ENCODE results near the gene CYP2U1.

The CYP2U1 gene

DNA sequence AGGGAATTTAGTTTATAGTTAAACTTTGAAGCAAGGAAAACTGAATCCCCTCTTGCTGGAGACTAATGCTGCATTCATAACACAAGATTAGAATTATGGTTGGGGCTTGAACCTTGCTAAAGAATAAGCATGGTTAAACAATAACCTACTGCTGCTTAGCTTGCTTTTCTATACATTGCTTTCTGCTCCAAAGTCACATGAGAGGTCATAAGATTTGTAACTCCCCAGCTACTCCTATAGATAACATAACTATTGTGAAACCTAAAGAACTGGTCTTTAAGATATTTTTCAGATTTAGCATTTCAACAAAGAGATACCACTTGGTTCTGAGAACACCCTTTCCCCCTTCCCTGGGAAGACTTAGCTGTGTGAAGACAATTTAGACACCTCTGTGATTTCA, 41.3 kb downstream of the CYP2U1 start:
- H3K4me3 ChIP-seq (ENCODE audit: low read length) = no peak overlapping the region
- TF ChIP-seq CTCF (conservative IDR thresholded peaks at IDR 0.05; ENCODE audit: low read depth, low read length) = no peak
- no peak for DNase-seq (ENCODE audit: low read depth)

DNA sequence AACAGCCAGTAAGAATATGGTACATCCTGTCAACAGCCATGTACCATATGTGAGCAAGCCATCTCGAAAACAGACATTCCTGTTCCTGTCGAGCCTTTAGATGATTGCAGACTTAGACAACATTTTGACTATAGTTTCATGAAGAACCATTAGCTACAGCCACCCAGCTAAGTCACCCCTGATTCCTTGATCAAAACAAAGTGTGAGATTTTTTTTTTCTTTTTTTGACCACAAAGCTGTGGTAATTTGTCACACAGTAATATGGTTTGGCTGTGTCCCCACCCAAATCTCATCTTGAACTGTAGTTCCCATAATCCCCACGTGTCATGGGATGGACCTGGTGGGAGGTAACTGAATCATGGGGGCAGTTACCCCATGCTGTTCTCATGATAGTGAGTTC, 43.2 kb downstream of the CYP2U1 start:
- no peak for TF ChIP-seq CTCF (conservative IDR thresholded peaks at IDR 0.05; ENCODE audit: low read depth, low read length)
- no peak for DNase-seq (ENCODE audit: low read depth)
- H3K4me3 ChIP-seq (ENCODE audit: low read length) = no peak overlapping the region

- TF ChIP-seq CTCF (conservative IDR thresholded peaks at IDR 0.05; ENCODE audit: low read depth, low read length) = no peak
- DNase-seq (ENCODE audit: low read depth) = no peak
- no peak overlapping the region for H3K4me3 ChIP-seq (ENCODE audit: low read length)
These were observed 46.1 kb downstream of the CYP2U1 start for GRCh38 chr4:107977482-107977881.

GRCh38 chr4:107977966-107978705, 46.8 kb downstream of the CYP2U1 start:
- no peak for TF ChIP-seq CTCF (conservative IDR thresholded peaks at IDR 0.05; ENCODE audit: low read depth, low read length)
- DNase-seq (ENCODE audit: low read depth) = no peak
- H3K4me3 ChIP-seq (ENCODE audit: low read length) = no peak overlapping the region

DNA sequence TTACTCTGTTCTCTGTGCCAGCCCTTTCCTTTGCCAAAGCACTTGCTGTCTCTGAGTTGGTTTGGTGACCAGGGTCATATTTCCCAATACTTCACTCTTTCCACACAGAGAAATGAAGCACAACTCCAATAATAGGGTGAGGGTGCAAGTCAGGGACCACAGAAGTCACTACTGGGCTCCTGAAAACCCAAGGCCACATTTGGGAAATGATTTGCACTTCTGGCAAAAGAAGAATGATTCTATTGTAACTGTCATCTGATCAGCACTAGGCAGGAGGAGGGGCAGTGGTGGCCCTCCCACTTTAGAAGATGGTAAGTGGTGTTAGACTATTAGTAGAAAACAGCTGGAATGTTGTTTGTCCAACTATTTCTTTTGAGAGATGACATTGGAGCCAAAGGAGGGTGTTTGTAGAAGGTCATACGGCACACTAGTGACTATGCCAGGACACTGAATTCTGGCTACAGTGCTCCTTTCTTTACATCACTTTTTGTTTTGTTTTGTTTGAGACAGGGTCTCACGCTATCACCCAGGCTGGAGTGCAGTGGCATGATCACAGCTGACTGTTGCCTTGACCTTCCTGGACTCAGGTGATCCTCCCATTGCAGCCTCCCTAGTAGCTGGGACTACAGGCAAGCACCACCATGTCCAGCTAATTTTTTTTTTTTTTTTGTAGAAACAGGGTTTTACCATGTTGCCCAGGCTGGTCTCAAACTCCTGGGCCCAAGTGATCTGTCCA, 47.5 kb downstream of the CYP2U1 start:
- no peak overlapping the region for H3K4me3 ChIP-seq (ENCODE audit: low read length)
- no peak for DNase-seq (ENCODE audit: low read depth)
- no peak for TF ChIP-seq CTCF (conservative IDR thresholded peaks at IDR 0.05; ENCODE audit: low read depth, low read length)

DNA sequence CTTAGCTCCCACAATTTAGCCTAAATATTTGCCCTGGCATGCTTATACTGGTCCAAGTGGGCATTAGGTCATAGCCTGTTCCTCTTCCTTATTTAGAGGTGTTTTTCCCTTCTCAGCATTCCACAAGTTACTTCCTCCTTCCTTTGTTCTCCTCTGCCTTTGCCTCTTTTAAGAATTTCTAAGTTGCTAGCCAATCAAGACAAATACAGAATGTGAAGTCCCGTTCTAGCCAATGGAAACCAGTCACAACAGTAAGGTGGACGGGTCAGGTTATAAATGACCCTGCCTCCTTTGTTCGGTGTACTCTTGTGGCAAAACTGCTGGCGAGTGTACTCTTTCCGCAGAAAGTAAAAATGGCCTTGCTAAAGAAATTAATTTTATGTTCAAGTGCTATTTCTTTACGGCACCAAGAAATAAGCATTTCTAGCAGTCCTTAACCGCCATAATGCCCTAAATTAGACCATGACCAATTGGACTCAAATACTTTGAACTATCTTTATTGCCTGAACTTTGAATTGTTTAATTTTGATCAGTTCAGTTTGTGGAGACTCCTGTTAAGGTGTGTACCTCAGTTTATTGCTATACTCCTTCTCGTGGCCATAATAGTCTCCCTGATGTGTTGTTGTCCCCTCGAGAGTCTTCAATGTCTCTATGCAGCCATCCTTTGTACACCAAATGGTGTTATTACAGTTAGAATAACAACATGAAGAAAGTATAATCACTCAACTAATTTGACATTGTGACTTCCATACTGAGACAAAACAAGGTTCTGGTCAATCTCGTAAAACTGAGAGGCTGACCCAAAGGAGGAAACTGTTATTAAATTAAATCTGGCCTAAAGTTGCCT, 56.8 kb downstream of the CYP2U1 start:
- no peak for TF ChIP-seq CTCF (conservative IDR thresholded peaks at IDR 0.05; ENCODE audit: low read depth, low read length)
- H3K4me3 ChIP-seq (ENCODE audit: low read length) = no peak overlapping the region
- DNase-seq (ENCODE audit: low read depth) = no peak
